Uterus (tissue), 4 donors: Measurements from ENCODE around the gene NTPCR. TPM values are rescaled to one million over a fixed set of nuclear protein-coding genes. Genes with fewer than 3 reads are reported as not detected.

ENCODE experiments used
- DNase-seq, 2 donors: peaks; one replicate each; pipeline ENCODE4 v3.0.0-alpha.2; 2019 to 2020
- H3K27ac ChIP-seq, 2 donors: fragments of 200-600 bp; sonication (generic); 1 replicate in 1 of 2; 2 replicates in 1 of 2; pipeline ENCODE4 v1.5.1; 2016 to 2018
- H3K27me3 ChIP-seq, 2 donors: fragments of 200-600 bp; sonication (generic); one replicate each; pipeline ENCODE4 v1.5.1; 2018 to 2019; ENCODE audit warnings: control low read depth in 1 of 2
- H3K36me3 ChIP-seq, 2 donors: fragments of 200-600 bp; sonication (generic); one replicate each; pipeline ENCODE4 v1.5.1; 2019; ENCODE audit warnings: control low read depth in 1 of 2
- H3K4me1 ChIP-seq, 2 donors: fragments of 200-600 bp; sonication (generic); one replicate each; pipeline ENCODE4 v1.5.1; 2018 to 2019; ENCODE audit warnings: control low read depth in 1 of 2
- H3K4me3 ChIP-seq, 2 donors: fragments of 200-600 bp; sonication (generic); 1 replicate in 1 of 2; 2 replicates in 1 of 2; pipeline ENCODE4 v1.5.1; 2018 to 2019; ENCODE audit warnings: mild to moderate bottlenecking in 1 of 2
- H3K9me3 ChIP-seq, 2 donors: fragments of 200-600 bp; sonication (generic); one replicate each; pipeline ENCODE4 v1.5.1; 2019; ENCODE audit warnings: control low read depth in 1 of 2
- POLR2A ChIP-seq, 2 donors: fragments of 450-650 bp; IDR thresholded peaks; one replicate each; pipeline ENCODE4 v1.6.1; 2016; ENCODE audit warnings: antibody characterized with exemption in 2 of 2, mild to moderate bottlenecking in 1 of 2, moderate library complexity in 1 of 2
- intact Hi-C: fragments of 100-400 bp; cut with DNase I; formaldehyde crosslinking; loops from one replicate; pipeline ENCODE4 v1.15.1; 2023; ENCODE audit warnings: low total_unique reads
- total RNA-seq, 4 donors: library from RNA; depleted of rRNA in 3 of 4; stranded (reverse); fragments of >200 nt in 3 of 4; gene quantifications; one replicate each; pipeline versions ENCODE4 v1.1.0 to v1.2.4, GENCODE V29; 2014 to 2023
- TF ChIP-seq, protein P1 (sequence below), 4 experiments: fragments of 200-600 bp in 2 of 4; fragments of 450-650 bp in 2 of 4; sonication (generic) in 2 of 4; IDR thresholded peaks; one replicate each; pipeline ENCODE4 v1.5.1; 2016 to 2019; ENCODE audit warnings: antibody characterized with exemption in 4 of 4, mild to moderate bottlenecking in 2 of 4, moderate library complexity in 1 of 4
- donor health status: DM: yes; HTN: yes; CAD: no.

Gene NTPCR
- total RNA-seq, 4 donors from 2014 or later, result 7.4 to 30.1 (median 17.1) TPM

GRCh38 chr1:232987774-232988140 lies 37.3 kb downstream of the NTPCR start:
- no peak for TF ChIP-seq POLR2A (IDR thresholded peaks at IDR 0.05)
- TF ChIP-seq, protein P1, sequence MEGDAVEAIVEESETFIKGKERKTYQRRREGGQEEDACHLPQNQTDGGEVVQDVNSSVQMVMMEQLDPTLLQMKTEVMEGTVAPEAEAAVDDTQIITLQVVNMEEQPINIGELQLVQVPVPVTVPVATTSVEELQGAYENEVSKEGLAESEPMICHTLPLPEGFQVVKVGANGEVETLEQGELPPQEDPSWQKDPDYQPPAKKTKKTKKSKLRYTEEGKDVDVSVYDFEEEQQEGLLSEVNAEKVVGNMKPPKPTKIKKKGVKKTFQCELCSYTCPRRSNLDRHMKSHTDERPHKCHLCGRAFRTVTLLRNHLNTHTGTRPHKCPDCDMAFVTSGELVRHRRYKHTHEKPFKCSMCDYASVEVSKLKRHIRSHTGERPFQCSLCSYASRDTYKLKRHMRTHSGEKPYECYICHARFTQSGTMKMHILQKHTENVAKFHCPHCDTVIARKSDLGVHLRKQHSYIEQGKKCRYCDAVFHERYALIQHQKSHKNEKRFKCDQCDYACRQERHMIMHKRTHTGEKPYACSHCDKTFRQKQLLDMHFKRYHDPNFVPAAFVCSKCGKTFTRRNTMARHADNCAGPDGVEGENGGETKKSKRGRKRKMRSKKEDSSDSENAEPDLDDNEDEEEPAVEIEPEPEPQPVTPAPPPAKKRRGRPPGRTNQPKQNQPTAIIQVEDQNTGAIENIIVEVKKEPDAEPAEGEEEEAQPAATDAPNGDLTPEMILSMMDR (IDR thresholded peaks at IDR 0.05), result no peak
- Histone ChIP-seq H3K27ac (no peak overlapping the region), H3K9me3 (no peaks in the 10 kb centered on the region), H3K36me3 (no peaks in the 10 kb centered on the region), H3K27me3 (no peaks in the 10 kb centered on the region), H3K4me3 (no peak overlapping the region), H3K4me1 (no peaks in the 10 kb centered on the region)
- intact Hi-C loops, result no loop called here
- no peak for DNase-seq

- Histone ChIP-seq H3K9me3 (no peaks in the 10 kb centered on the region), H3K36me3 (no peaks in the 10 kb centered on the region), H3K27ac (no peak overlapping the region), H3K27me3 (no peaks in the 10 kb centered on the region), H3K4me1 (no peaks in the 10 kb centered on the region), H3K4me3 (no peak overlapping the region)
- TF ChIP-seq POLR2A (IDR thresholded peaks at IDR 0.05), result no peak
- TF ChIP-seq, protein P1 (IDR thresholded peaks at IDR 0.05), result no peak
- intact Hi-C loops, result no loop called here
- DNase-seq, result no peak
These were observed 38.2 kb downstream of the NTPCR start for GRCh38 chr1:232988572-232989040.

DNA sequence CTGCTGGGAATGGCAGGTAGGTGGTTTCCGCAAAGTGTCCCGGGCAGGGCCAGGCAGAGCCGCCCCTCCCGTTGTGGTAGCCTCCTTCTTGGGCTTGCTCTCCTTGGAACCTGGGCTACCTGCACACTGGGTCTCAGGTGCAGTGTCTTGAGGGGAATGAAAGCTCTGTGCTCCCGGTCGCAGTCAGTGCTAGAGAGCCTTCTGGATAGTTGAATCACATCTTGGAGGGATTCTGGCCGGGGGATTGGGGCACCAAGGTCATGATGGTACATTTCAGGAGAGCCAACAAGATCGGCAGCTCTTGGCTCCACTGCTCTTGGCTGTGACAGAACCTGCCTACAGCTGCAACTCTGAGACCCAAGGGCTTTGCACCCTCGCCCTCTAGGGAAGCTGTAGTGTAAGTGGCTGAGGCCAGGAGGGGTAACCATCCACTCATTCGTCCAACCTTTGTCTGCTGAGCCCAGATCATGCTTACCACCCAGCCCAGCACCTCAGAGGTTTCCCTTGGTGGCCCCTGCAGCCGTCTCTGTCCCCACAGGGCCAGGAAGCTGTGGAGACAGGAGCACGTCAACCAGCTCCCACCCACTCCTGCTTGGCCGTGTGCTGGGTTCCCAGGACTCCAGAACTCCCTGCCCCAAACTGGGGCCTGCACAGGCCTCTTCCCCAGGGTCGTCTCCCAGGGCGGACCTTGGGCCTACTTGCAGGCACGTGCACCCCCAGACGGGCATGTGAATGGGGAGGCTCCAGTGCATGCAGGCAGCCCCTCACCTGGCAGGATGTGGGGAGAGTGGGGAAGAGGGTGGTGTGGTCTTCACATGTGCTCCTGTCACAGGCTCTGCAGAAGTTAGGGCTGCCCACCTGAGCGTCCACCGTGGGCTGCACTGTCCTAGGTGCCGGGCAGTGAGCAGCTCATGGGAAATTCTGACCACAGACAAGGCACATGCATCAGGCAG lies 40.0 kb downstream of the NTPCR start:
- TF ChIP-seq, protein P1 (IDR thresholded peaks at IDR 0.05), result no peak
- TF ChIP-seq POLR2A (IDR thresholded peaks at IDR 0.05), result no peak
- no peaks in the 10 kb centered on the region for H3K27me3 ChIP-seq
- intact Hi-C loops, result no loop called here

DNA sequence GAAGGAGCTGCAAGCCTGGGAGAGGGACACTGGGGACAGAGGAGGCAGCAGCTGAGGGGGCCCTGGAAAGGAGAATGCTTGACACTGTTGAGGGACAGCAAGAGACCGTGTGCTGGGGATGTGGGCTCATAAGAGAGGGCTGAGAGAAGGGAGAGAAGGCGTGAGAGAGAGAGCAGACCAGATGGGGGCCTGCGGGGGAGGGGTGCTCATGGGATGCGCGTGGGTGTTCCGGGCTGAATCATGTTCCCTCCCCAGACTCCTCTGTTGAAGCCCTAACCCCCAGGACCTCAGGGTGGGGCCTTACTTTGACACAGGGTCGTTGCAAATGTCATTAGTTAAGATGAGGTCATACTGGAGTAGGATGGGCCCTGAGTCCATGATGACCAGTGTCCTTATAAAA lies 40.8 kb downstream of the NTPCR start:
- H3K27me3 ChIP-seq, result no peaks in the 10 kb centered on the region
- no peak overlapping the region for H3K27ac ChIP-seq
- H3K4me3 ChIP-seq, result no peak overlapping the region
- TF ChIP-seq POLR2A (IDR thresholded peaks at IDR 0.05), result no peak
- TF ChIP-seq, protein P1 (IDR thresholded peaks at IDR 0.05), result no peak
- H3K36me3 ChIP-seq, result no peaks in the 10 kb centered on the region
- H3K4me1 ChIP-seq, result no peaks in the 10 kb centered on the region
- H3K9me3 ChIP-seq, result no peaks in the 10 kb centered on the region
- intact Hi-C loops, result no loop called here
- no peak for DNase-seq

More for the DNA sequence above, 40.0 kb downstream of the NTPCR start:
- no peaks in the 10 kb centered on the region for H3K36me3 ChIP-seq
- H3K4me1 ChIP-seq, result no peaks in the 10 kb centered on the region
- DNase-seq, result no peak
- H3K27ac ChIP-seq, result no peak overlapping the region
- no peak overlapping the region for H3K4me3 ChIP-seq
- no peaks in the 10 kb centered on the region for H3K9me3 ChIP-seq

- H3K27ac ChIP-seq, result no peak overlapping the region
- intact Hi-C loops, result no loop called here
- no peak for DNase-seq
These were observed 41.8 kb downstream of the NTPCR start for GRCh38 chr1:232992227-232992626.

More at GRCh38 chr1:232992227-232992626, 41.8 kb downstream of the NTPCR start:
- Histone ChIP-seq H3K9me3 (no peaks in the 10 kb centered on the region), H3K36me3 (no peaks in the 10 kb centered on the region), H3K27me3 (no peaks in the 10 kb centered on the region), H3K4me1 (no peaks in the 10 kb centered on the region), H3K4me3 (no peak overlapping the region)
- TF ChIP-seq POLR2A (IDR thresholded peaks at IDR 0.05), result no peak
